Sigmoid colon (tissue), 4 donors: ENCODE data around the gene ABCA8.

Experiments
- CTCF ChIP-seq, 4 experiments: fragments of 450-650 bp in 3 of 4; fragments of 200-600 bp in 1 of 4; IDR thresholded peaks; one replicate each; pipeline ENCODE4 v1.5.1; 2016 to 2019; ENCODE audit warnings: antibody characterized with exemption in 4 of 4, mild to moderate bottlenecking in 3 of 4, moderate library complexity in 2 of 4
- EP300 ChIP-seq, 4 donors: sonication (generic); formaldehyde crosslinking; IDR thresholded peaks; one replicate each; pipeline ENCODE4 v1.6.1; 2017; ENCODE audit warnings: antibody characterized with exemption in 4 of 4
- POLR2A ChIP-seq, 2 donors: fragments of 450-650 bp; IDR thresholded peaks; one replicate each; pipeline ENCODE4 v1.6.1; 2016; ENCODE audit warnings: antibody characterized with exemption in 2 of 2, mild to moderate bottlenecking in 2 of 2, moderate library complexity in 2 of 2
- POLR2AphosphoS5 ChIP-seq, 4 donors: sonication (generic); formaldehyde crosslinking; IDR thresholded peaks; one replicate each; pipeline ENCODE4 v1.6.1; 2017; ENCODE audit warnings: antibody characterized with exemption in 4 of 4

DNA sequence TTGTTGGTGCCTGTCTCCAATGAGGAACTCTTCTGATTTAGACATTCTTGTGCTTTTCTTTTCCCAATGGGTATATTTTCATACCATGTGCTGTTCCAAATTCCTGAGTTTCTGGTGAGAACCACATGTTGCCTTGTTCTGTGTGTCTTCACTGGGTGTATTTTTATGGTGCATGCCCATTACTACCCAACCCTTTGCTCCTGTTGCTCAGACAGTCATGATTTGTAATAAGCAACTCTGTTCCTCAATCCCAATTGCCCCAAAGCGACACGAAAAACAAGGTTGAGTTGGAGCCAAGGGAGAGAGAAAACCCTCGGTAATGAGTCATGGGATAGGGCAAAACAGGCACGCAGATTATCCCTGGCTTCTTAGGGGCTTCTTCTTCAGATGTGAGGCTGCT lies 101.8 kb downstream of the ABCA8 start:
- TF ChIP-seq EP300 (IDR thresholded peaks at IDR 0.05) (no peak), CTCF (IDR thresholded peaks at IDR 0.05) (no peak), POLR2A (IDR thresholded peaks at IDR 0.05) (no peak), POLR2AphosphoS5 (IDR thresholded peaks at IDR 0.05) (no peak)
